ENCODE measurements around the gene SLC35F2. TPM values are rescaled to one million over a fixed set of nuclear protein-coding genes. Genes with fewer than 3 reads are reported as not detected.
A peak's percentile ranks its signal among the peaks of the same experiment; 100 is the strongest.

SLC35F2 gene
- polyA plus RNA-seq, 3 donors, result 13.5 to 17.4 (median 15.1) TPM

- no peak for DNase-seq (ENCODE audit: extremely low read depth in 1 of 11, low read depth in 9 of 11, low spot score in 4 of 11)
Measured at GRCh38 chr11:107756553-107756952, 102.0 kb downstream of the SLC35F2 start.

- no peak for DNase-seq (ENCODE audit: extremely low read depth in 1 of 11, low read depth in 9 of 11, low spot score in 4 of 11)
Measured at GRCh38 chr11:107752949-107753822, 105.4 kb downstream of the SLC35F2 start.

- no peak for DNase-seq (ENCODE audit: extremely low read depth in 1 of 11, low read depth in 9 of 11, low spot score in 4 of 11)
Measured at GRCh38 chr11:107752508-107752907, 106.1 kb downstream of the SLC35F2 start.

GRCh38 chr11:107751082-107751481 is 107.5 kb downstream of the SLC35F2 start:
- DNase-seq (ENCODE audit: extremely low read depth in 1 of 11, low read depth in 9 of 11, low spot score in 4 of 11), result no peak

GRCh38 chr11:107750313-107750712 is 108.3 kb downstream of the SLC35F2 start:
- DNase-seq (ENCODE audit: extremely low read depth in 1 of 11, low read depth in 9 of 11, low spot score in 4 of 11), result no peak

- DNase-seq (ENCODE audit: extremely low read depth in 1 of 11, low read depth in 9 of 11, low spot score in 4 of 11), result no peak
Measured at GRCh38 chr11:107747622-107748021, 111.0 kb downstream of the SLC35F2 start.

- DNase-seq (ENCODE audit: extremely low read depth in 1 of 11, low read depth in 9 of 11, low spot score in 4 of 11), result no peak
Measured at GRCh38 chr11:107744736-107745135, 113.9 kb downstream of the SLC35F2 start.

GRCh38 chr11:107743191-107743590 is 115.4 kb downstream of the SLC35F2 start:
- DNase-seq (ENCODE audit: extremely low read depth in 1 of 11, low read depth in 9 of 11, low spot score in 4 of 11), result no peak

GRCh38 chr11:107741044-107741823 is 117.4 kb downstream of the SLC35F2 start:
- DNase-seq (ENCODE audit: extremely low read depth in 1 of 11, low read depth in 9 of 11, low spot score in 4 of 11), result peak in 4 of 11 donors; percentile 4 to 9 (median 6)

Other genes starting within 250 kb of the SLC35F2 start
- gene SLN, start 146.7 kb downstream of the SLC35F2 start, polyA plus RNA-seq (ENCODE audit: insufficient read length in 3 of 3), result under 1 TPM; 0.23 to 0.80 (median 0.30) TPM
- 1 to 10 TPM in 1 of 3 donors, under 1 TPM in 2; 0.56 to 1.0 (median 0.82) TPM for gene RAB39A, start 69.7 kb upstream of the SLC35F2 start, polyA plus RNA-seq (ENCODE audit: insufficient read length in 3 of 3)
- 10 to 100 TPM; 39.5 to 51.6 (median 47.5) TPM for gene CUL5, start 150.1 kb upstream of the SLC35F2 start, polyA plus RNA-seq (ENCODE audit: insufficient read length in 3 of 3)